Right cardiac atrium (tissue), 5 donors: ENCODE data around the gene GON4L. TPM values are rescaled to one million over a fixed set of nuclear protein-coding genes. Genes with fewer than 3 reads are reported as not detected.
"Not testable (repeated sequence)": the region's sequence is repeated elsewhere in the genome, so short reads cannot be mapped to it uniquely, and the experiment has no call there.

Experiments
- ATAC-seq, 2 donors: fragments of 200-7000 bp; cut with Tn5 transposase; one replicate each; pipeline versions ENCODE4 v1.8.0 to v1.9.1; 2020; ENCODE audit warnings: moderate library complexity in 2 of 2, mild to moderate bottlenecking in 1 of 2
- DNase-seq, 3 donors: peaks; one replicate each; pipeline ENCODE4 v3.0.0-alpha.2; 2020
- H3K27ac ChIP-seq: one replicate; pipeline ENCODE4 v1.5.1; 2013; ENCODE audit warnings: mild to moderate bottlenecking, low read length, control low read depth, moderate library complexity
- H3K27me3 ChIP-seq: one replicate; pipeline ENCODE4 v1.6.1; 2013; ENCODE audit not compliant: control insufficient read depth, insufficient read depth
- H3K4me1 ChIP-seq: one replicate; pipeline ENCODE4 v1.6.1; 2013; ENCODE audit warnings: low read length; ENCODE audit not compliant: control insufficient read depth, insufficient read depth
- H3K4me3 ChIP-seq: one replicate; pipeline ENCODE4 v1.5.1; 2013; ENCODE audit warnings: low read length, control low read depth
- H3K9me3 ChIP-seq: one replicate; pipeline ENCODE4 v1.6.1; 2013; ENCODE audit warnings: low read length; ENCODE audit not compliant: control insufficient read depth
- WGBS: extraction: QIAGEN DNeasy Blood & Tissue Kit; methylation state at CpG from one replicate; pipeline ENCODE4 v1.1.7; 2013; 5-methylcytosine and 5-hydroxymethylcytosine counted together
- intact Hi-C, 4 donors: fragments of 100-400 bp; cut with DNase I; formaldehyde crosslinking; loops; one replicate each; pipeline versions ENCODE4 v1.11.0 to v1.14.0; 2022 to 2023
- polyA plus RNA-seq: library from polyadenylated mRNA; stranded (reverse); fragments of 200-250 nt; gene quantifications from one replicate; pipeline ENCODE4 v1.2.3, GENCODE V29; 2013
- total RNA-seq, 4 donors: library from RNA; stranded (reverse); fragmentation: NEBNext Ultra II Directional; extraction: Animal tissue kit (Norgen Biotek cat#: 25700); gene quantifications; one replicate each; pipeline ENCODE4 v1.2.1, GENCODE V29; 2021
- donor health status: healthy with polysubstance abuse.
- donor health status: DM: no; HTN: yes; CAD: no.
- donor health status: DM: no; HTN: no; CAD: no.
- donor health status: DM: no; HTN: yes; CAD: no; lungs with severe emphysema.
- donor health status: DM: yes; HTN: yes; CAD: no.

The GON4L gene
- total and polyA plus RNA-seq, 5 donors, result 13.8 to 30.2 (median 25.0) TPM

DNA sequence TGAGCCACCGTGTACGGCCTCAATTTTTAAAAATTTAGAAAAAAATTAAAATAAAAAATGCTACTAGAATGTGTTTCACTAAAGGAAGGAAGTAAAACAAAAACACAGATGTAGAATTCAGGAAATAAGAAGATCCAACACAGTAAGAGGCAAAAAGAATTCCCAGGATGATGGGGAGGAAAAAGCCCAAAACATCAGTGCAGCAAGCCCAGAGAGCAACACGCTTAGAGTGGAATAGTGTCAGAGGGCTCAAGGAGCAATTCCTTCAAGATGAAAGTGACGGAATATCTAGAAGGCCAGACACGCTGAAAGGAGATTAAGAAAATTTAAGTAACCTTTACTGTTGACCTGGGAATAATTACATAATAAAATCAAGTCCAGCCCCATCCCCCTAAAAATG, 87.8 kb downstream of the GON4L start:
- H3K27ac ChIP-seq, result no peak overlapping the region
- no peaks in the 10 kb centered on the region for H3K27me3 ChIP-seq
- 82% methylated on average over 5 of the region's 5 CpGs for WGBS
- no peaks in the 10 kb centered on the region for H3K9me3 ChIP-seq
- no peaks in the 10 kb centered on the region for H3K4me1 ChIP-seq
- intact Hi-C loops, result no loop called here
- DNase-seq (no peak), ATAC-seq (no peak)
- no peak overlapping the region for H3K4me3 ChIP-seq

GRCh38 chr1:155767399-155767989, 89.5 kb downstream of the GON4L start:
- intact Hi-C loops, DNase-seq, H3K27me3 ChIP-seq, H3K9me3 ChIP-seq, H3K4me1 ChIP-seq, ATAC-seq, H3K4me3 ChIP-seq, H3K27ac ChIP-seq: not testable (repeated sequence)
- WGBS, result 85% methylated on average over 4 of the region's 5 CpGs

GRCh38 chr1:155763989-155764388, 93.0 kb downstream of the GON4L start:
- H3K27ac ChIP-seq, H3K27me3 ChIP-seq, H3K4me1 ChIP-seq, H3K4me3 ChIP-seq, intact Hi-C loops, H3K9me3 ChIP-seq, ATAC-seq, DNase-seq: not testable (repeated sequence)
- 95% methylated on average over 7 of the region's 7 CpGs for WGBS

GRCh38 chr1:155763090-155763815, 93.8 kb downstream of the GON4L start:
- DNase-seq (peak in 1 of 3 donors; percentile 52), ATAC-seq (peak in 1 of 2 donors; percentile 63)
- 82% methylated on average over 6 of the region's 6 CpGs for WGBS
- intact Hi-C loops, H3K27ac ChIP-seq, H3K27me3 ChIP-seq, H3K4me1 ChIP-seq, H3K4me3 ChIP-seq, H3K9me3 ChIP-seq: not testable (repeated sequence)

DNA sequence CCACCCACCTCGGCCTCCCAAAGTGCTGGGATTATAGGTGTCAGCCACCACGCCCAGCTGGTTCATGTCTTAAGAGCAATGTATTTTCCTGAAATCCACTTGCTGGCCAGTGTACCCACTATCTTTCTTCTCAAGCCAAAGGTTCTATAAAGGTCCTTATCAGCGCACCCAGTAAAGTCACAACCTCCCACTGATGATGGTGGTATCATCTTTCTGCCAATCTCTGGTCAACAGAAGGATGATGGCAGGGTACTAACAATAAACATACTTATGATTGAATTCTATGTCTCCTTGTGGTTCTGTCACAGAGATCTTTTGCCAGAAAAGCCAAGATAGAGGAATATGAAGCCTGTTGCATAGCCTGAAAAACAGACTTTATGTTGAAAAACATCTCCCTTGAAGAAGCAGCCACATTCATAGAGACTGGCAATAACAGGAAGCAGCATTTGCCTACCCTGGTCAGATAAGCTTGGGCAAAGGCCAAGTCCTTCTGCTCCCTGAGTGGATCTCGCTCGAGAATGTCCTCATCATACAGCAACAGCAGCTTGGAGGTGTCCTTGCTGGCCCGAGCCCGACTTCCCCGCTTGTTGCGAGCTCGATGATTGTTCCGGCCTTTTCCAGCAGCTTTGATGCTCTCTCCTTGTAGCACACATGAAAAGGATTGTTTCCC, 95.1 kb downstream of the GON4L start:
- no peak for ATAC-seq
- intact Hi-C loops, result no loop called here
- H3K9me3 ChIP-seq, result no peaks in the 10 kb centered on the region
- DNase-seq, result no peak
- no peak overlapping the region for H3K27ac ChIP-seq
- no peaks in the 10 kb centered on the region for H3K4me1 ChIP-seq
- H3K4me3 ChIP-seq, result no peak overlapping the region
- H3K27me3 ChIP-seq, result no peaks in the 10 kb centered on the region
- whole genome bisulfite sequencing, result 90% methylated on average over 11 of the region's 11 CpGs

DNA sequence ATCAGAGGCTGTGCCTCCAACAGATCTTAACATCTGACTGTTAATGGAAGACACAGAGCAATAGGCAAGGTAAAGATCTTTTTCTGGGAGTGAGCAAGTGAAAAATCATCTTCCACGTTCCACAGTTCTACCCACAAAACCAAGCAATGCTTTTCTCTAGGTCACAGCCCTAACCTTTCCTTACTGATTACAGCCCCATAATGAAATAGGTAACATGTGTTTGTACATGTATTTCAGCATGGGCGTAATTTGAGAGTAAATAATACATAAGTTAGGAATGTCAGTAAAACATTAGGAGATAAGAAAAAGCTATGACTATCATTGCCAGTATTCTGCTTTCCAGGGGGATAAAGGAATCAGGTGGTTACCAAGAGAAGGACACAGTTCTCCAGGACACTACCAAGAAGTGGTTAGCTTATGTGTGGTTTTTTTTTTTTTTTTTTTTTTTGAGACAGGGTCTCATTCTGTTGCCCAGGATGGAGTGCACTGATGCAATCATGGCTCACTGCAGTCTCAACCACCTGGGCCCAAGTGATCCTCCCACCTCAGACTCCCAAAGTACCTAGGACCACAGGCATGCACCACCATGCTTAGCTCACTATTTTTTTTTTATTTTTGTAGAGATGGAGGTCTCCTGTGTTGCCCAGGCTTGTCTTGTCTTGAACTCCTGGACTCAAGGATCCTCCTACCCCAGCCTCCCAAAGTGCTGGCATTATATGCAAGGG, 96.1 kb downstream of the GON4L start:
- intact Hi-C loops, result no loop called here
- ATAC-seq (no peak), DNase-seq (no peak)
- no peaks in the 10 kb centered on the region for H3K9me3 ChIP-seq
- H3K4me1 ChIP-seq, result no peaks in the 10 kb centered on the region
- H3K4me3 ChIP-seq, result no peak overlapping the region
- no peaks in the 10 kb centered on the region for H3K27me3 ChIP-seq
- WGBS, result 93% methylated on average over 2 of the region's 2 CpGs
- H3K27ac ChIP-seq, result no peak overlapping the region

GRCh38 chr1:155759966-155760630, 96.9 kb downstream of the GON4L start:
- Histone ChIP-seq H3K27ac (no peak overlapping the region), H3K9me3 (no peaks in the 10 kb centered on the region), H3K27me3 (no peaks in the 10 kb centered on the region), H3K4me1 (no peaks in the 10 kb centered on the region), H3K4me3 (no peak overlapping the region)
- intact Hi-C loops, result no loop called here
- WGBS, result 94% methylated on average over 4 of the region's 4 CpGs
- no peak for DNase-seq
- ATAC-seq, result no peak

- H3K4me3 ChIP-seq, ATAC-seq, intact Hi-C loops: not testable (repeated sequence)
Measured at GRCh38 chr1:155759017-155759416, 98.0 kb downstream of the GON4L start.

DNA sequence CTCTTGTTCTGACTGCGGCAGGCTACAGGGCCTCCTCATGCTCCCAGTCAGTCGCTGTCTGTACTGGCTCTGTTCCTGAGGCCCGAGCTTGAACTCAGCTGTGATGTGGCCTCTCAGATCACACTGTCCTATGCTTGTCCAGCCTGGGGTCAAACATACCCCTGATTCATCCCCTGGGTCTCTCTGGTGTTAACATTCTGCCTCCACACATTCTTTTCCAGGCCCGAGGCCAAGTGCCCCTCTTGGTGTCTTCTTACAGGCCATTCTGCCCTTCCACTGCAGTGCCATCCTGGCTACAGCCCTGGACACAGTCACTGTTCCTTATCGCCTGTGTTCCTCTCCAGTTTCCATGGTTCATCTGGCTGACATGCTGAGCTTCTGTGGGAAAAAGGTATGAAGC, 108.9 kb downstream of the GON4L start:
- ATAC-seq, DNase-seq, intact Hi-C loops, H3K9me3 ChIP-seq, H3K4me1 ChIP-seq, H3K27ac ChIP-seq, H3K4me3 ChIP-seq, H3K27me3 ChIP-seq: not testable (repeated sequence)
- 76% methylated on average over 5 of the region's 5 CpGs for WGBS

More at GRCh38 chr1:155759017-155759416, 98.0 kb downstream of the GON4L start:
- 98% methylated on average over 3 of the region's 3 CpGs for WGBS
- H3K27ac ChIP-seq, DNase-seq, H3K4me1 ChIP-seq, H3K9me3 ChIP-seq, H3K27me3 ChIP-seq: not testable (repeated sequence)

- WGBS, result 86% methylated on average over 11 of the region's 12 CpGs
- ATAC-seq, intact Hi-C loops, H3K4me3 ChIP-seq, H3K27me3 ChIP-seq, H3K27ac ChIP-seq, H3K4me1 ChIP-seq, H3K9me3 ChIP-seq, DNase-seq: not testable (repeated sequence)
Measured at GRCh38 chr1:155747586-155747985, 109.4 kb downstream of the GON4L start.
